ENCODE measurements around the gene RNF214.
"Not testable (repeated sequence)": the region's sequence is repeated elsewhere in the genome, so short reads cannot be mapped to it uniquely, and the experiment has no call there.

Gene RNF214

GRCh38 chr11:117232911-117233409 is 489 bp downstream of the RNF214 start:
- DNase-seq = no peak

GRCh38 chr11:117238221-117238620 is 5.8 kb downstream of the RNF214 start:
- no peak for DNase-seq

- no peak for DNase-seq
Measured at GRCh38 chr11:117239295-117239694, 6.8 kb downstream of the RNF214 start.

- DNase-seq = no peak
Measured at GRCh38 chr11:117248341-117248740, 15.9 kb downstream of the RNF214 start.

GRCh38 chr11:117249571-117249970 is 17.1 kb downstream of the RNF214 start:
- no peak for DNase-seq

GRCh38 chr11:117251506-117251905 is 19.0 kb downstream of the RNF214 start:
- no peak for DNase-seq

GRCh38 chr11:117255966-117256365 is 23.5 kb downstream of the RNF214 start:
- DNase-seq = no peak

GRCh38 chr11:117256573-117256972 is 24.1 kb downstream of the RNF214 start:
- no peak for DNase-seq

- DNase-seq = no peak
Measured at GRCh38 chr11:117258576-117258975, 26.1 kb downstream of the RNF214 start.

- DNase-seq = no peak
Measured at GRCh38 chr11:117259417-117259816, 26.9 kb downstream of the RNF214 start.

- DNase-seq = not testable (repeated sequence)
Measured at GRCh38 chr11:117264624-117265323, 32.3 kb downstream of the RNF214 start.

- no peak for DNase-seq
Measured at GRCh38 chr11:117265745-117266144, 33.3 kb downstream of the RNF214 start.

- DNase-seq = no peak
Measured at GRCh38 chr11:117269856-117270255, 37.4 kb downstream of the RNF214 start.

GRCh38 chr11:117271208-117271607 is 38.7 kb downstream of the RNF214 start:
- DNase-seq = no peak

GRCh38 chr11:117272175-117272574 is 39.7 kb downstream of the RNF214 start:
- DNase-seq = not testable (repeated sequence)

- no peak for DNase-seq
Measured at GRCh38 chr11:117273550-117274289, 41.2 kb downstream of the RNF214 start.

GRCh38 chr11:117278347-117278746 is 45.9 kb downstream of the RNF214 start:
- DNase-seq = no peak

GRCh38 chr11:117279711-117280376 is 47.4 kb downstream of the RNF214 start:
- no peak for DNase-seq

- no peak for DNase-seq
Measured at GRCh38 chr11:117281159-117281558, 48.7 kb downstream of the RNF214 start.

- DNase-seq = no peak
Measured at GRCh38 chr11:117281869-117282268, 49.4 kb downstream of the RNF214 start.

GRCh38 chr11:117282956-117283355 is 50.5 kb downstream of the RNF214 start:
- DNase-seq = no peak

GRCh38 chr11:117284053-117284452 is 51.6 kb downstream of the RNF214 start:
- DNase-seq = no peak

- no peak for DNase-seq
Measured at GRCh38 chr11:117286588-117286987, 54.1 kb downstream of the RNF214 start.

GRCh38 chr11:117287668-117288067 is 55.2 kb downstream of the RNF214 start:
- no peak for DNase-seq

Data from NCI-H526 treated with DMSO at 0.1 percent for 48 hours (cell line).